ENCODE results near the gene TMEM121.
A peak's percentile ranks its signal among the peaks of the same experiment; 100 is the strongest.

TMEM121 gene

DNA sequence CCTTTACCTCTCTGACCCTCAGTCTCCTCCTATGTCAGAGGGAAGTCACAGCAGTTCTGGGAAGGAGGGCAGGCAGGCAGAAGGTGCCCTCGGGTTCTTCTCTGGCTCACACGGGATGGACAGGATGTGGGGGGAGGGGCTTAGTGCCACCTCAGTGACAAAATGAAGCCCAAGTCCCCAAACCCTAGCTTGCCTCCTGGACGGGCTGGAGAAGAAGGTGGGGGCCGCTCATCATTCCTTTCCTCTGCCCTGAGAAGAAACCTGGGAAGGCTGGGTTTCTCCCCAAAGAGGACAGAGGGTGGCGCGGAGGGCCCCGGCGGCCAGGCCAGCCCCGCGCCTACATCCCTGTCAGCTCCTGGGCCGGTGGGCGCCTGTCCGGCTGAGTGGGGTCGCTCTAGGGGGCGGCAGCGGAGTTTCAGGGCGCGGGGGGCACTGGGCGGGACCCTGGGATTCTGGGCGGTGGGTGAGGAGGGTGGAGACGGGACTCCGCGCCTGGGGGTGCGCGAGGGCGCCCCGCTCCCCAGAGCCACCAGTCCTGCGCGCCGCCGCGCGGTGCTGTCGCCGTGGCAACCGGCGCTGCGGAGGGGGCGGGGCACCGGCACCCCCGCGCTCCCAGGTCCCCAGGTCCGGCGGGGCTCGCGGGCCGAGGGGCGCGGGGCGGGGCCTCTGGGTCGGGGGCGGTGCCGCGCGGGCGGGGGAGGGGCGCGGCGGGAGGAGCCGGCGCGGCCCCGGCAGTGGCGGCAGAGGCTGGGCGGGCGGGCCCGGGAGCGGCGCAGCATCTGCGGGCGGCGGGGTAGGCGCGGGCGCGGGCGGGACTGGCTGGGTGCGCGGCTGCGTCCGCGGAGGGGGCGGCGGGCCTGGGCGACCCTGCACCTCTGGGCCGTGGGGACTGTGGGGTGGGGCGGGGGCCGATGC is at the start of gene TMEM121:
Gene TMEM121, plus strand, starts transcription at position 723 of the 915 bp plus-strand sequence. CDS start 2,252 bp downstream, outside the sequence.
- DNase-seq: peak; percentile 59

DNA sequence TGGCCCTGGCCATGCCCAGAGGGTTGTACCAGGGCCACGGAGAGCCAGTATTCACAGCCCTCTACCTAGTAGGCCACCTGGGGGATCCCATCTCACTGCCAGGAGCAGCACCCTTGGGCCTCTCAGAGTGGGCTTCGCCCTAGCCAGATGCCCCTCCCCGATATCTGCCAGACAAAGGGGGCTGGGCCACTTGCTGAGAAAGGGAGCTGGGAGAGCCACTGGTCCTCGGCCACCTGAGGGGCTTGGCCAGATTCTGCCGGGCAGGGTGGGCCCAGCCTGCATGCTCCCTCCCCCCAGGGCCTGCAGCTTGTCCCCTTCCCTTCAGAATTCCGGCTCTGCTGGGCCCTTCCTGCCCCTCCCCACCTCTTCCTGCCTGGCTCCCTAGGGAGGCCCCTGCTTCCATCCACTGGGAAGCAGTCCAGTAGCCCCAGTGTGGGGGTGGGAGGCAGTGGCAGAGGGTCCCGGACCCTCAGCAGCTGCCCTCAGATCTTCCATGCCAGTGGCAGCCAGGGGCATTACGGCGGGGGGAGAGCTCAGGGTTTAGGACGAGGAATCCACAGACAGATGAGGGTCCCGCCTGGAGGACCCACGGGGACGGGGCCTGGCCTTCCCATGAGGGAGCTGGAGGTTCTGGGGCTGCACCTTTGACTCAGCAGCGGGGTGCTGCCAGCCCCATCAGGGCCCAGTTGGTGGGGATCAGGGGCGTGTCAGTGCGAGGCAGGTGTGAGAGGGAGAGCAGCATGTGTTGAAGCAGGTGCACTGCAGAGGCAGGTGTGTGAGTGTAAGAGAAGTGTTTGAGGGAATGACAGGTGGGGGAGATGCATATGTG is 49.3 kb upstream of the TMEM121 start:
- DNase-seq: peak; percentile 28

DNA sequence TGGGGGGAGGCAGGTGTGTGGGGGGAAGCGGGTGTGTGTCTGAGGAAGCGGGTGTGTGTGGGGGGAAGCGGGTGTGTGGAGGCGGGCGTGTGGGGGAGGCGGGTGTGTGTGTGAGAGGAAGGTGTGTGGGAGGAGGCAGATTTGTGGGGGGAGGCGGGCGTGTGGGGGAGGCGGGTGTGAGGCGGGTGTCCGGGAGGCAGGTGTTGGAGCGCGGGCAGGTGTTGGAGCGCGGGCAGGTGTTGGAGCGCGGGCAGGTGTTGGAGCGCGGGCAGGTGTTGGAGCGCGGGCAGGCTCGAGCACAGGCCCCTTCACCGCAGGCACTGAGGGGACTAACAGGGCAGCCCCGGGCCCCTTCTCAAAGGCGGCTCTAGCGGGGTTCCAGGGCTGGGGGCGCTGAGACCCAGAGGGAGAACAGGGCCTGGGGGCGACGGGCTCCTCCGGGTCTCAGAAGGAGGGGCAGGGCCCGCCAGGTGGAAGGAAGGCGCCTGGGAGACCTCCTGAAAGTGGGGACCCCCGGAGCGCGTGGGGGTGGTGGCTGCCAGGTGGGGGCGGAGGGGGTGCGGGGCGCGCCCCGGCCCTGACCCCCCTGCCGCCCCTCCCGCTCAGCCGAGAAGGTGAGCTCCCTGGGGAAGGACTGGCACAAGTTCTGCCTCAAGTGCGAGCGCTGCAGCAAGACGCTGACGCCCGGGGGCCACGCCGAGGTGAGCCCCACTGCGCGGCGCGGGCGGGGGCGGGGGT is 48.6 kb upstream of the TMEM121 start:
- DNase-seq: peak; percentile 37

DNA sequence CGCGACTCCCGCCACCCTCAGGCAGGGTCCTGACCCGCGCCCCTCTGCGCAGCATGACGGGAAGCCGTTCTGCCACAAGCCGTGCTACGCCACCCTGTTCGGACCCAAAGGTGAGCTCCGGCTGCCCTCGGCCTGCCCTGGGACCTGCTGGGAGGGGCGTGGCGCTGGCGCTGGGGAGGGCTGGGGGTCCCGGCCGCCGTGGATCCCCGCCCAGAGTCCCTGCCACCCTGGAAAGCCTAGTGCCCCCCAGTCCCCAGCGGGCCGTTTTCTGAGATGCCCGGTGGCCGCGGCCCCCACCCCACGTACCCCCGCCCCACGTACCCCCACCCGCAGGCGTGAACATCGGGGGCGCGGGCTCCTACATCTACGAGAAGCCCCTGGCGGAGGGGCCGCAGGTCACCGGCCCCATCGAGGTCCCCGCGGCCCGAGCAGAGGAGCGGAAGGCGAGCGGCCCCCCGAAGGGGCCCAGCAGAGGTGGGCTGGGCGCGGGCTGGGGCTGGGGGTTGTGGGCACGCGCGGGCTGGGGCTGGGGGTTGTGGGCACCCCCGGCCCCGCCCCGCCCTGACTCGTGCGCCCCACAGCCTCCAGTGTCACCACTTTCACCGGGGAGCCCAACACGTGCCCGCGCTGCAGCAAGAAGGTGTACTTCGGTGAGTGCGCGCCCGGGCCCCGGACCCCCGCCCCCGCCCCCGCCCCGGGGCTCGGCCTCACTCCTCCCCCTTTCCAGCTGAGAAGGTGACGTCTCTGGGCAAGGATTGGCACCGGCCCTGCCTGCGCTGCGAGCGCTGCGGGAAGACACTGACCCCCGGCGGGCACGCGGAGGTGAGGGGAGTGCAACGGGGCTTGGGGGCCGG is 47.8 kb upstream of the TMEM121 start:
- DNase-seq: no peak

DNA sequence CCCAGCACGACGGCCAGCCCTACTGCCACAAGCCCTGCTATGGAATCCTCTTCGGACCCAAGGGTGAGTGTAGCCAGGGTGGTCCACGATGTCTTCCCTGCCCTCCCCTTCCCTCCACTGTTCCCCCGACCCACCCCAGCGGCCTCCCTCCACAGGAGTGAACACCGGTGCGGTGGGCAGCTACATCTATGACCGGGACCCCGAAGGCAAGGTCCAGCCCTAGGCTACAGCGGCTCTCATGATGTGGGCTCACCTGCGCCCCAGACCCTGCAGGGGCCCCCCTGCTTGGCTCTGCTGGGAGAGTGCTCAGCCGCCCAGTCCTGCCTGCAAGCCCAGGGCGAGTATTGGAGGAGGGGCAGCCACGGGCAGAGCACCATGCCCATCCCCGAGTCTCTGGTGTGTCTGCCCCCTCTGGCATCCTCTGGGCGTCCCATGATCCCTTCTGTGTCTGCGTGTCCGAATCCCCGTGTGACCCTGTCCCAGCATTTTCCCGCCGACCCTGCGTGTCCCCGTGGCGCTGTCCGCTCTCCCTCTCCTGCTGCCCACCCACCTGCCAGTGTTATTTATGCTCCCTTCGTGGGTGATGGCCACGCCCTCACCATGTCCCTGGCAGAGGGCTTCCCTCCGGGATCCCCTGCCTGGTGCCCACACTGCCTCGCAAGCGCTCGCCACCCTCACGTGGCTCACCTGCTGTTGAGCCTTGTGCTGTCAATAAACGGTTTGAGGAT is 46.8 kb upstream of the TMEM121 start:
- DNase-seq: no peak

DNA sequence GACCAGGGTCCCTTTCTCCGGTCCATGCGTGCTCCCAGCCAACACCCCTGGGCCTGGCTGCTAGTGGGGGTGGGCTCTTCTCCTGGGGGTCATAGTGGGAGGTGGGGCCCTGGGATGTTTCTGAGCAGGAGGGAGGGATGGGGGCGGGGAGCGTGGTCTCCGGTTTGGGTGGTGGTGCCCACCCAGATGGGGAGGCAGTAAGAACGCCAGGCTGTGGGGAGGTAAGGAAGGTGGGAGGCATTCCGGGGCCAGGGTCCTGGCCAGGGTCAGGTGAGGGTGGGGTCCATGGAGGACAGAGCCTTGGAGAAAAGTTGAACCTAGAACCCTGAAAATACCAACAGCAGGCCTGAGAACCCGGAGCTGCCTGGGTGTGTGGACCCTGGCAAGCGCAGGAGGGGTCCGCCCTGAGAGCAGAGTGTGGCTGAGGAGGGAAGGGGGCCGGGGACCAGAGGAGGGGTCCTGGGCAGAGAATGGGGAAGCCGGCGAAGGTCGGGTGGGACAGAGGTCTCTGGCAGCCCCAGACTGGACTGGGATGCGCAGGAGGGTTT is 46.1 kb upstream of the TMEM121 start:
- DNase-seq: no peak

DNA sequence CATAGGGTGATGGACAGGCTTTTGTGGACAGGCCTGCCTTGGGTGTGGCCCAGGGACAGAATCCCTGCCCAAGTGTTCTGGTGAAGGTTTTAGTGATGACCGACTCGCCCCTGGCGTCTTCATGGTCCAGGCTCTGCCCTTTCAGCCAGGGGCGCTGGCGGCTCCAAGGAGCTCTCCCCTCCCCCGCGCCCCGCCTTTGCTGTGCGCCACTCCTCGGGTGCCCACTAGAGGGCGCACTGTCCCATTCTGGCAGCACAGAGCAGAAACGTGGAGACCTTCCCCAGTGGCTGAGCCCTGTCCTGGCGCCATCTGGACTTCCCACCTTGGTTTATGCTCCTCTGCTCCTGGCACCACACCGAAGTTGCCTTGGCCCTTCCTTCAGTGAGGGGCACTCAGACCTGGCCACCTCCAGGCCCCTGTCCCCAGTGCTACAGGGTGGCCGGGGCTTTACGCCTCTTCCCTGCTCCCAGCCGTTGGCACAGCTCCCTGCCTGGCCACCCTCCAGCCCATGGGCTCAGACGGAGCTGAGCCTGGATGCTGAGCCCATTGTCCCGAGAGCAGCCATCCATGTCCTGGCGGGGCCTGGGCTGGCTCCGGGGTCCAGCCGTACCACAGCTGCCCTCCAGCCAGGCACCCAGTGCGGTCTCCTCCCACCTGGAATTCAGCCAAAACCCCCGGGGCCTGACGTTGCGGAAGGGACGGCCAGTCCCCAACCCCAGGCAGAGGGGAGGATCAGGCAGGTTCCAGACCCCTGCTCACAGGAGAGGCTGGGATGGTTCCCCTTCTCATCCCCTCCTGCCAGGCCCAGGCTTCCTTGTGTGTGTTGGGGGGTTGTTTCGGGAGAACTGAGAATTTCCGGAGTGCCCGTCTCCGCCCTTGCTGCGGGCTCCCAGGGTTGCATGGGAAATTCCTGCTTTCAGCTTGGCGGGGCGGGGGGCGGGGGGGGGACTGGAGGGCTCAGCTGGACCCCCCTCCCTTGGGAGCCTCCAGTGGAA is 45.3 kb upstream of the TMEM121 start:
- DNase-seq: peak; percentile 96

DNA sequence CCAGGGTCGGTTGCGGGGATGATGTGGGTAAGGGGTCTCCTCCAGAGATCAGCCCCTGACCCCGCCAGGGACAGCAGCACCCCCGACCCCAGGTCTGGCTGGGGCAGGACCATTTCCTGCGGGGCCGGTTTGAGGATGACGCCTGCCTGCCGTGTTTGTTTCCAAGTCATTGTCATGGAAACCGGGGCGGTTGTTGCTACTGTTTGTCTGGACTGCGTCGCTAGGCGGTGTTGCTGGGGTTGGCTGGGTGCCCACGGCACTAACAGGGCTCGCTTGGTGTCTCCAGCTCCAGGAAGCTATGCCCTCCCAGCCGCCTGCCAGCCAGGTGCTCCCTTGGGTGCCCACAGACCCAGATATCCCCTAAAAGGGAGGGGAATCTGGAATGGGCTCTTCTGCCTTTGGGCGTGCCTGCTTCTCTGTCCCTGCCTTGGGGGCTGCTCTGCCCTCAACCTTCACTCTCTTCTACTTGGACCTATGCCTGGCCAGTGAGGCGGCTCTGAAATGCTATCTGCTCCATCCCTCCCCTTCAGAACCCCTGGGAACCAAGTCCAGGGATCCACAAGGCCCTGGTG is 44.4 kb upstream of the TMEM121 start:
- peak; percentile 92 for DNase-seq

DNA sequence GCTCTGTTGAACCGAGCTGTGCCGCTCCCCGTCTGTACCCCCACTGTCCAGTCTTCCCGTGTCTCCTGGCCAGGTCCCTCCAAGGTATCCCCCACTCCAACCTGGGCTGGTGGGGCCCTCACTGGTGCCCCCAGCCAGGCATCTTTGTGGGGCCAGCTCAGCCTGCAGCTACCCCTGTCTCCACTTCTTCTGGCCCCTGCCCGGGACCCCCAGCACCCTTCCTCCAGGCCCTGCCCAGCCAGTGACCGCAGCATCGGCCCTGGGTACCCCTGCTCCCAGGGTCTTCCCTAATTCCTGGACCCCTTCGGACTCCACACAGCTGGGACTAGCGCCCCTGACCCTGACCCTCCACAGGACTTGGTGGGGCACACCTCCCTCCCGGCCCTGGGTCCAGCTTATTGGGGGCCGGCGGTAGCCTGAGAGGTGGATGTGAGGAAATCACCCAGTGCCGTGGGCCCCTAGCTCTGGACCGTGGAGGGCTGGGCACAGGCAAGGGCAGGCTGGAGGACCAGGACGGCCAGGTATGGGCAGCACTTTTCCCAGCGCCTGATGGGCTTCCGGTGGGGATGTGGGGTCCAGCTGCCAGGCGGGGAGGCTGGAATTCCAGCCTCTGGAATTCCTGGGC is 43.8 kb upstream of the TMEM121 start:
- DNase-seq: no peak

DNA sequence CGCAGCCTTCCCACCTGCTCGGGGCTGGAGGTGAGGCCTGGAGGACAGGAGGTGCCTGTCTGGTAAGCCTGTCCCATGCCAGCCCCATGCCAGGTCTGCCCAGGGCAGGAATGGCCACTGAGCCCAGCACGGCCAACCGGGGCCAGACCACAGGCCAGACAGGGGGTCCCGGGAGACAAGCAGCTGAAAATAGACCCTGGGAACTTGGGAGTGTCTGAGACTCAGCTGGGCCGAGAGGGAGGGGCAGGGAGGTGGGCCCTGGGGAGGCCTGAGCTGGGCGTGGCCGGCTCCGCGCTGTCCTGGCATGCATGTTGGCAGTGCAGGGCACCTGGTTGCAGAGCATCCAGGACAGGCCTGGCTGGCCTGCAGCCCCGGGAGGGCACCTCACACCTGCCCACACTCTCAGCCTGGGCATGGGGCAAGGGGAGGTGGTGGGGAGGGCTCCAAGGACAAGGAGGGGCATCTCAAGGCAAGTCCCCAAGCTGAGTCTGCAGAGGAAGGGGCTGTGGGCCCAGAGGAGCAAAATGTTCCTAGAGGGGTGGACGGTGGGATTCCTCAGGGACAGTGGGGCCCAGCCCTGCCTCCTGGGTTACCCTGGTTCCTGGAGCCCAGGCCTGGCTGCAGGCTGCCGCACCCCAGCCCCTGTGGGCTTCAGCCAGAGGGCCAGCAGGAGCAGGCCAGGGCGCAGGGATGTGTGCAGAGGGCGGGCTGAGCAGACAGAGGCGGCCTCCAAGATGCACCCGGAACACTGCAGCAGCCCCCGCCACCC is 42.9 kb upstream of the TMEM121 start:
- DNase-seq: no peak

DNA sequence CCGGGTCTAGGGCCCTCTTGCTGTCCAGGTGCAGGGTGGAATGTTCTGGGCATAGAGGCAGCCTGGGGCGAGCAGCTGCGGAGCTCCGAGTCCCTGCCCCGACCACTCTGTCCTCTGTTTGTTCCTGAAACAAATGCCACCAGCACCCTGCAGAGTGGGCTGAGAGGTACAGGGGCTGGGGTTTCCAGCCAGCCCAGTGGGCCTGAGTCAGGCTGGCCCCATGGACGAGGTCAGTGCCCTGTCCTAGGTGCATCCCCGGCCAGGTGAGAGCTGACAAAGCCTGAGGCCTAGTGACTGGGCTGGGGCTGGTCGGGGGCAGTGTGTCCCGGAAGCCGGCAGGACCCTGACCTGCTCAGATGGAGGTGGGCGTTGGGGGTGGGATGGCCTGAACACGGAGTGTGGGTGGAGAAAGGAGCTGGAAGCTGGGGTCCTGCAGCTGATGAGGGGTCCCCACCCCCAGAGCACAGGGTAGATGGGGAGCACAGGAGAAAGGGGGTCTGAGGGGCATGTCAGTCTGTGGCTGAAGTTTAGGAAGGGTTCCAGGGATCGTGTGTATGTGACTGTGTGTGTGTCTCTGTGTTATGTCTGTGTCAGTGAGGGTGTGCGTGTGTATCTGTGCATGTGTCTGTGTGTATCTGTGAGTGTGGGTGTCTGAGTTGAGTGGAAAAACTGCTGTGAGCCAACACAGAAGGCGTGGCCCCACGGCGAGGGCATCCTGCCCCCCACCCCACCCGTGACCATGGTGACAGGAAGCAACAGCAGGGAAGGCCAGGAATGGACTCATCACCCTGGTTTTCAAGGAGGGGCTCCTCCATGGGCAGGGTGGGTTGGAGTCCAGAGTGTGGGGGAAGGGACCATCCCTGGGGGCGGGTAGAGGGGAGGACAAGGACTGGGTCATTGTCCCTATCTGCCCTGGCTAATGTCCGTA is 42.0 kb upstream of the TMEM121 start:
- peak; percentile 50 for DNase-seq

DNA sequence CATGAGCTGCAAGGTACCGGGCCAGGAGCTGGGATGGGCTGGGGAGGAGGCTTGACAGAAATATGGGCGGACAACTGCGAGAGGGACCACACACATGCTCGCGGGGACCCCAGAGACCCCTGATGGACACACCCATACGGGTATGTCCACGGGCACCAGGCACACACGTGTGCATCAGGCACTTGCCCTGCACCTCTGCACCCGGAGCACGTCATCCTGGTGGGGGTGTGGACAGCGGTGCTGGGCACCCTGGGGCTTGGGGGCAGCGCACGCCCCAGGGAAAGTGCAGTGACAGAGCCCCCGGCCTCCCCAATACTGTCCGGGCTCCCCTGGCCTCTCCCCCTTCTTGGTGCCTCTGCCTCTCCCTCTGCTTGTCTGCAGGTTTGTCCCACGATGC is 41.4 kb upstream of the TMEM121 start:
- DNase-seq: no peak

DNA sequence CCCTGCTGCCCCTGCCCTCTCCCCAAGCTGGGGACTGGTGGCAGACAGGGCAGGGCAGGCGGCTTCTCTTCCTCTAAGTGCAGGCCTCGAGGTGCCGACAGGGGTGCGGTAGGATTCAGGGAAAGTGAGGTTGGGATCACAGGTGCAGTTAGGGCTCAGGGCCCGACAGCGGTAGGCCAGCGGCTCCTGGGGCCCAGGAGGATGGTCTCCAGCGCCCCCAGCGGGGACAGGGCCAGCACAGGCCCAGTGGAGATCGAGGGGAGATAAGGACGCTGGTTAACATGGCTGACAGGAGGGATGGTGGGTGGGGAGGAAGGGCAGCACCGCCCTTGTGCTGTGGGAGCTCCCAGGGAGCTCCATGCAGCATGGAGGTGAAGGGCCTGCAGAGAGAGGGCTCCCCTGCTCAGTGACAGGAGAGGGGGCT is 40.6 kb upstream of the TMEM121 start:
- peak; percentile 67 for DNase-seq

DNA sequence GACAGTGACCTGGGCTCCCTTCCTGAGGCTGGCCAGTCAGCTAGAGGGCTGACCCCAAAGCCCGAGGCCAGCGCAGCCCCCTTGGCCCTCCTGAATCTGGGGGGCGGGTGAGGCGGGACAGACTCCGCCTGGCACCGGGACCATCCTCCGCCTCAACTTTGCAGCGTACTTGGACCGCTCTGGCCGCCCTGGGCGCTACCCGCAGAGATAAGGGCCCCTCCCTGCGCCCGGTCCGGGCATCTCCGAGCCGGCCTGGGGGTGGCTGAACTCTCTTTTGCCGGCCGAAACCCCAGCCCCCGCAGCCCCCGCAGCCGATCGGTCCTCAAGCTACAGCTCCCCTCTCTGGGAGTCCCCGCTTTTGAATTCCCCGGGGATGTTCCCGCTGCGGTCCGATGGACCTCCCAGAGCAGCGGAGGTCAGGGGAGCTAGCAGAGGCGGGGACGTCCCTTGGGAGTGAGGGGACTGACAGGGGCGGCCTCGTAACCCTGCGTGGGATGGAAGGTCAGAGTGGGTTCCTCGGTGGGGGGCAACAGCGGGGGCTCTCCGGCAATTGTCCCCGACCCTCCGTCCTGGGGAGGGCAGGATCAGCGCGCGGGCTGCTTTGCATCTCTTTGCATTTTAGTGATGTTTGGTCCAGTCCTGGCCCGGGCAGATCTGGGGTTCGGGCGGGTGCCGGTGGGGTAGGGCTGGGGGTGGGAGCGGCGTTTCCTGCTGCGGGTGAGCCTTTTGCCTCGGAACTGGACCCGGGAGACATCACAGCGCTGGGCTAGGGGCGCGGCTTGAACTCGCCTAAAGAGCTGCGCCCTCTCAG is 40.0 kb upstream of the TMEM121 start, which contains the start of gene CRIP1:
Gene CRIP1, plus strand, starts transcription at position 724 of the 811 bp plus-strand sequence. CDS start 374 bp downstream, outside the sequence.
- DNase-seq: no peak

DNA sequence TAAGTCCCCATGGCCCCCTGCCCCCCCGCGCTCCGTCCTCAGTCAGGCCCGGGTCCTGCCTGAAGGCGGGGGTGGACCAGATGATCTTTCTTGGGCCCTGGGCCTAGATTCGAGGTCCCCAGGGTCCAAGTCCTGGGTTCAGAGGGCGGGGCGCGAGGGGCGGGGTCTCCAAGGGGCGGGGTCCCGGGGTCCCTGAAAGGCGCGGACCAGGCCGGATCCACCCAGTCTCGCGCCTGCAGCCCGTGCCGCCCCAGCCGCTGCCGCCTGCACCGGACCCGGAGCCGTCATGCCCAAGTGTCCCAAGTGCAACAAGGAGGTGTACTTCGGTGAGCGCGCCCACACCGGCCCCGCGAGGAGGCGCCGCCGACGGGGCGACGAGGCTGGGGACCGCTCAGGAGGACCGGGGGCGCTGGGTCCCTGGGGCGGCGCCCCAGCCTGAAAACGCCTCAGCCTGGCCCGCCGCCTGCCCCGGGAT is 39.4 kb upstream of the TMEM121 start:
- peak; percentile 82 for DNase-seq

All from stimulated activated CD8-positive, alpha-beta memory T cell treated with anti-CD3 and anti-CD28 coated beads, Interleukin-4, amount 100 ng/mL, for 48 hours (primary cell).